Activated CD4-positive, alpha-beta T cell treated with anti-CD3 and anti-CD28 coated beads, Interleukin-2, Interleukin-4, amounts not matched to agents 100 ng/mL and 50 ng/mL, durations not matched to agents 16 hours and 8 hours (primary cell): ENCODE results near the gene SPRR4.

Experiments used
- DNase-seq: peaks from one replicate; pipeline ENCODE4 v3.0.0-alpha.2; 2020; ENCODE audit warnings: low spot score

SPRR4 gene, protein sequence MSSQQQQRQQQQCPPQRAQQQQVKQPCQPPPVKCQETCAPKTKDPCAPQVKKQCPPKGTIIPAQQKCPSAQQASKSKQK

DNA sequence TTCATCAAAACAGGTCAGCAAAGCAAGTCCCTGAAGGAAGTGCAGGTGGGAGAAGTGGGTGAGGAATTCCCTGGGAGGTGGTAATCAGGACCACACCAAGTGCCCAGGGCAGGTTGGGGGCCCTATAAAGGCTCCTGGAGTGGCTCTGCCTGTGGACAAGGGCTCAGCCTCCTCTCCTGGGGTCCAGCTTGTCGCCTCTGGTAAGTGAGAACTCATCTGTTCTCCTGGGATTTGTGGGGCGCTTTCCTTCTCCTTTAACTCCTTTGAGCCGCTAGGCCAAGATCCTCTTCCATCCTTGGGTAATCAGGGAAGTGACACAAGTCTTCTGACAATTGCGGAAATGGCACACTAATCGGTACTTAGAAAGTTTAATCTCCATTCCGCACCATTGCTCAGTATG is at the start of gene SPRR4:
Gene SPRR4 (plus strand): TSS at position 154 of the 400 bp plus-strand sequence. CDS start 1,243 bp downstream, outside the sequence.
- DNase-seq, result no peak

DNA sequence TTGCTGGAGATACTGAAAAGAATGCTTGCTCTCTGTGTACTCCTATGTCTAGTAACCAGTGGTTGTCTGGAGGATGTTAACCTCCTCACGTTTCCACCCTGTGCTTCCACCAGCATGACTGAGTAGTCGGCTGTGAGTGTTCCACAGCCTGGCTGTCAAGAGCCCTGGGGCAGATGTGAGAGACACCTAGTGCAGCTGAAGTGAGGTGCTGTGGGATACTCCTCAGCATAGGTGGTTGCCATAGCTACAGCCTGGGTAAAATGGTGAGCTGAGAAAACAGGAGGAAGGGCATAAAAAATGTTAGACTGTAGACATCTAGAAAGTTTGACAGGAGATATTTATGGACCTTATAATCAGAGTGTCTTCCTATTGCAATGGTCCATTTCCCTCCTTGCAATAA is 46.3 kb upstream of the SPRR4 start:
- DNase-seq, result no peak

DNA sequence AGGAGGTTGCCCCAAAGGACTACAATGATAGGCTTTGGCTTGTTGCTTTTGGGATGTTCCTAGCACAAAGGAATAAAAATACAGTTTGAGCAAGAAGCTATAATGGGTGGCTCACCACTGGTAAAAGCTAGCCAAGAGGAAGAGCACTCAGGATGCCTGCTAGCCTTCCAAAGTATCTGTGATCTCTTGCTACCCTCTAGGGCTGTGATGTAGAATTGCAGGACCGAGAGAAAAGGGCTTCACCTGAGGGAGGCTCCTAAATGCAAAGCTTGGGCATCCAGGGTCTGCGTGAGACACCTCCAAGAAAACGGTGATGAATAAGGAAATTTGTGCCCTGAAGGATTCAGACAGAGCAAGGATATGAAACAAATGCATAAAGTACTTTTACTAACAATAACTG is 44.4 kb upstream of the SPRR4 start:
- DNase-seq, result peak; percentile 13

DNA sequence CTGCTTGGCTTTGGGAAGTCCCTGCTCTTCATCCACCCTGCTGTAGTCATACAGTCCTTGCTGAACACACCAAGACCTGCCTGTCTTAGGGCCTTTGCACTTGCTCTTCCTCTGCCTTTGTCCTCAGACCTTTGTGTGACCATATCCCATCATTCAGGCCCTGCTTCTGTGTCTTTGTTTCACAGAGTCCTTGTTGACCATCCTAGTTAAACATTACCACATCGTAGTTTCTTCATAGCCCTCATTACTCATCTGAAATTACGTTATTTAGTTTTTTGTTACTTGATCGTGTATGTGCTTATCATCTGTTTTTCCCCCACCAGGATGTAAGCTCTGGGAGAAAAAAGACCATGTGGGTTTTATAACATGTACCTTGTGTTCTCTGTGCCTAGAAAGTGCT is 41.8 kb upstream of the SPRR4 start:
- no peak for DNase-seq

- DNase-seq, result no peak
Measured at GRCh38 chr1:152932170-152932811, 38.2 kb upstream of the SPRR4 start.

GRCh38 chr1:152933196-152933595 is 37.3 kb upstream of the SPRR4 start:
- no peak for DNase-seq

DNA sequence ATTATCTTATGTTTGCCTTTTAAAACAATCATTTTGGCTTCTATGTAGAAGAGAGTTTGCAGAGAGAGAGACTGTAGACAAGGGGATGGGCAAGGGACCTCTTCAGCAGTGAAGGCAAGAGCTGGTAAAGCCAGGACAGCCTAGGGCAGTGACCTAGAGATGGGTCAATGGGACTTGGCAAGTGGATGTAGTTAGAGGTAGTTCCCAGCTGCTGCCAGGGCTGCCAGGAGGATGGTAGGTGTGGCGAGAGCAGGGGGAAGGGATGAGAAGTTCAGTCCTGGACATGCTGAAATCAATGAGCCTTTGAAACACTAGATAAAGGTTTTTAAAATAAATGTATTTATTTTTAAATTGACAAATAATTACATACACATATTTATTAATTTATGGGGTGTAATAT is 29.8 kb upstream of the SPRR4 start:
- DNase-seq, result no peak

DNA sequence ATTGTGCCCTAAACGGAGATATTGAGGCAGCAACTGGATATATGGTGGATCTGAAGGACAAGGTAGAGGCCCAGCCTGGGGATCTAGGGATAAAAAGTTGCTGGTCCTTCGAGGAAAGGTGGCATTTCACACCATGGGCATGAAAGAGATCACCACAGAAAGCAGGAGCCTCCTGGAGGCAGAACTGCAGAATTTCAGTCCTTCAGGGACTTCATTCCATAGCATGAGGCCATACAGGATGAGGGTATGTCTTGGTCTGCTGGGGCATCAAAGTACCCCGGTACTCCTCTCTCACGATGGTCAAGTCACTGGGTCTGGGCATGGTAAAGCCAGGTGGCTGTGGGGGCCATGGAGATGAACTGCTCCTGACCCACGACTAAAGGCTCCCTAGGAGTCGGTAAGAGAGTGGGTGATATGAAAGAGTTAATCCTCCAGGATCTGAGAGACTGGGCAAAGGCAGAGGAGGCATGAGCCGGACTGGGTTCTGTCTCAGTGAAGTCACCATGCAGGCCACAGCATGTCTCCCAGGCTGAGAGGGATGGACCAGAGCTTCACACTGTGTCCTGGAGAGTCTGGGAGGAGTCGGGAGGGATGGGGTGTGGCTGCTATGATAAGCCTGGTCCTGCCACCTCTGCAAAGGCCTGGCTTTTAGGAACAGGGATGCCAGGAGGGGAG is 29.3 kb upstream of the SPRR4 start:
- DNase-seq, result no peak

GRCh38 chr1:152942161-152942560 is 28.3 kb upstream of the SPRR4 start:
- no peak for DNase-seq

DNA sequence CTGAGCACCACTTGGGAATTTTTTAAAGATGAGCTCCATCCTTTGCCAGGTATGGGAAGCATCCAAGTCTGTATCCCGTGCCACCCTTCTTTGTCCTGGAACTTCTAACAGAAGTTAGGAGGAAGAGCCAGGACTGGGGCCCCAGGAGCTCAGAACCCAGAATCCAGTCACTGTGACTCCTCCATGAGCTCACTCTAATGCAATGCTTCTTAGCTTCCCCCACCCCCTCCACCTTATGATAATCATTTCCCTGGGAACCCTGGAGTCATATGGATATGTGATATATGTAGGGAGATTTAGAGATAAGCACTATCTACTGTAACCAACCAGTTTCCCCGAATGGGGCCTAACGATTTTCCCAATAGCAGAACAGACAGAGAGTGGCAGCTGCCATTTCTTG is 24.2 kb upstream of the SPRR4 start:
- DNase-seq, result no peak

DNA sequence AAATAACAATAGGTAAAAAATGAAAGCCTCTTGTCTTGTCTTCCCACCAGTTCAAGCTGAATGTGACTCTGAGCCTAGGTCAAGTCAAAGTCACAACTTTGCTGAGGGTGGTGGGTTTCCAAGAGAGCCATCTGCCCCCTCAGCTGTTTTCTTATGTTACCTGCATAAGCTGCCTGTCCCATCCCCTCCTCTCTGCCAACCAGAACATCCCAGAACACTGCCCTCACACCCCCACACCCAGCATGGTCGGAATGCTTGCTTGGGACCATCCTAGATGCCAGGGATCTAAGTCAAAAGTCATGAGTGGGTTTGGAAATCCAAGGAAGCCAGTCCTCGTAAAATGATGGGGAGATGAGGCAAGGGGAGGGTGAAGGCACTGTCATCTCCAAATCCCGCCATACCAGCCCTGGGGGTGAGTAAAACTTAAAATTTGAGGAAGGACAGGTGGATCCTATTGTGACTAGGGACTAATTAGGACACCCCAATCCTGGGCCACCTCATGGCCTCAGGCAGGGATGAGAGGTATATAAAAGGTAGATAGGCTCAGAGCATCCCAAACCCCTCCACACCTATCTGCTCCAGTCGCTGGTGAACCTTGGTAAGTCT is 23.7 kb upstream of the SPRR4 start, which contains the start of gene SPRR5:
Gene SPRR5 (plus strand): TSS at position 556 of the 606 bp plus-strand sequence. CDS start 1,349 bp downstream, outside the sequence.
- DNase-seq, result no peak

- no peak for DNase-seq
Measured at GRCh38 chr1:152951711-152952110, 18.7 kb upstream of the SPRR4 start.

DNA sequence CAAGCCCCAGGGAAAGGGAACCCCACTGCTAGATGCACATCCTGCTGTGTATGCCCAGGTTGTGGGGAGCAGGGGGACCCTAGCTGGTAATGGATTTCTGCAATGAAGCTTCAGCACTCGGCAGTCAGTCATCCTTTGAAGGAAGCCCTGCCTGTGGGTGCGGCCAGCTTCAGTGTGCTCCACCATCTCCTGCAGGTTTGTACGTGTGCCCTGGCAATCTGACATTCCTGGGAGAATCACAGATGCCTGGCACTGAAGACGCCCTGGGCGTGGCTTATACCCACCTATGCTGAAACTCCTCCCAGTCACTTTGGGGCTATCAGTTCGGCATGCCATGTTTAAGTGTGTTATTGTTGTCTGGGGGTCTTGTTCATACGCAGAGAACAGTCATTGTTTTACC is 16.7 kb upstream of the SPRR4 start:
- DNase-seq, result no peak

- DNase-seq, result no peak
Measured at GRCh38 chr1:152954436-152954835, 16.0 kb upstream of the SPRR4 start.

DNA sequence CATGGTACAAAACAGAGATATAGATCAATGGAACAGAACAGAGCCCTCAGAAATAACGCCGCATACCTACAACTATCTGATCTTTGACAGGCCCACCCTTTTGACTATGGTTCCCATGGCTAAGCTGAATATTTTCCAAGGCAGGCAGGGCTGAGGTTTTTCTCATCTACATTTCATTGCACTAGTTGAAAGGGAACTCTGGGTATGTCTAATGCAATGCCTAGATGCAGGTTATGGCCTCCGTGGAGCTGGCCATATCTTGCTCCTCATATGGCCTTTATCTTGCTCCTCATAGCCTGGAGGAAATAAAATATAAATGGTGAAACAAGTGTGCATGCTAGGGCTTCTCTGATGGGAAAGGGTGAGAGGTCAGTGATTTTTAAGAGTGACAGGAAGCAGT is 12.9 kb upstream of the SPRR4 start:
- DNase-seq, result no peak

DNA sequence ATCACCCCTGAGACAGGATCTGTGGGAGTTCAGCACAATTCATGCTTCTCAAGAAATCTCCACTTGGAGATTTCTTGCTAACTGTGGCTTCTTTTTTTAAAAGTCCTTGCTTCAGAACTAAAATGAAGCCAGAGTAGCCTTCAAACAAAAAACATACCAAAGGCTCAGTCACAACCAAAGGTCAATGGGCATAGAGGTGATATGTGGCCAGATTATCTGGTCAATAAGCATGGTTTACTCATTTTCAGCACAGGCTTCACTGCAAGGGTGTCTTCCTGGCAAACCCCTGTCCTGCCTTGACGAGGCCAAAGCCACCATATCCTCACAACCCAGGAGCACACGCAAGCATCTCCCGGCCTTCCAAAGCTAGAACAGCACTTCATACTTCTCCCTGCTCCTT is 11.2 kb upstream of the SPRR4 start:
- DNase-seq, result no peak

DNA sequence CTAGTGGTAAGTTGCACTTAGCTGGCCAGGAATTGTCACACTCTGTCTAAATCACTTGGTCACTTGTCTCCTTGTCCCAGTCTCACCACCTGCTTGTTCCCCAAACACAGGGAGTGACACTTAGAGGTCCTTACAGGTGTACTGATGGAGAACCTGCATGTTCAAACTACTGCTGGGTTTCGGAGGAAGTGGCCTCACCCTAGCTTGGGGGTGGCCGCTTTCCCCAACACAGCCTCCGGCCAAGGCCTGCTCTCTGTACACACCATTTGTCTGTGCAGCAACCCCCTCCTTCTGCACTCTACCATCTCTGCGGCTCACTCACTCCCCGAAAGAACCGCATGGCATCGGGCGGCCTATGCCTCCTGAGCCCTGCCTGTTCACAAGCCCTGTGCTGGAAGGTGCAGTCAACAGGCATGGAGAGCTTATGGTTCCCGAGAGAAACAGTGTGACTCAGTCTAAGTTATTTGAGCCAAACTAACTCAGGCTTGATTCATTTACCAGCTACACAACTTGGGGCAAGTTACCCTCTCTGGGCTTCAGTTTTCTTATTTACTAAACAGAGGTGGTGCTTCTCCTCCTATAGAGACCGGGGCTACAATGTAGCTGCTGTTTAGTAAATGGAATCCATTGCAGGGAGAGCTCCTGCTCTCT is 10.5 kb upstream of the SPRR4 start:
- DNase-seq, result no peak

- no peak for DNase-seq
Measured at GRCh38 chr1:152960452-152961044, 9.9 kb upstream of the SPRR4 start.

- no peak for DNase-seq
Measured at GRCh38 chr1:152961226-152961891, 9.1 kb upstream of the SPRR4 start.

DNA sequence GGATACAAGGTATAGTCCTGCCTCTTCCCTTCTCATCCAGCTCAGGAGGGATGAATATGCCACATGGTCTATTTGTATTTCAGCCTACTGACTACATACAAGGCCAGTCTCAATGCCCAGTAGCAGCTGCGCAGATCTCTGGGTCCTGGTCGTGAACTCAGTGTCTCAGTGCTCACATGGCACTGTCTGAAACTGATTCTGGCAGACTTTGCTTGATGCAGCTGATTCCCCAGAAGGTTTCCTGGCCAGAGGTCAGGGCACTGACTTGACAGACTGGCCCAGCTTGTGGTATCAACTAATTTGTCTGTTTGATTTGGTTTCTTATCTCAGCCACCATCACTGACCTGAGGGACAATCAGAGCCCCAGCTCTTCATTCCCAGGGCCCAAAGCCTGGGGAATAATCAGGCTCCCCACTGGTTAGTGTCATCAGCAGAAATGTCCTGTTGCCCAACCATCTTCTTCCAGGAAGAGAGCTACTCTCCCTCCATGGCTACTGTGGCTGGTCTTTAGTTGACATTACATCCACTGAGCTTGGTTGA is 7.5 kb upstream of the SPRR4 start:
- no peak for DNase-seq

- no peak for DNase-seq
Measured at GRCh38 chr1:152964536-152964935, 5.9 kb upstream of the SPRR4 start.
